ENCODE results near the gene CTNNA1.
"Not testable (repeated sequence)": the region's sequence is repeated elsewhere in the genome, so short reads cannot be mapped to it uniquely, and the experiment has no call there.

The CTNNA1 gene

GRCh38 chr5:138762110-138762509 is 8.9 kb downstream of the CTNNA1 start:
- no peak overlapping the region for H3K4me3 ChIP-seq (ENCODE audit: low read depth in 1 of 2, low read length in 2 of 2)
- no peak overlapping the region for H3K27ac ChIP-seq (ENCODE audit: low read length)
- no peaks in the 10 kb centered on the region for H3K27me3 ChIP-seq (ENCODE audit: low read depth, low read length)
- H3K9me3 ChIP-seq (ENCODE audit: control insufficient read depth in 1 of 2, low read length in 2 of 2), result peaks cover 0 to 3% of the 10 kb centered on the region in 2 donors
- H3K4me1 ChIP-seq (ENCODE audit: control insufficient read depth in 1 of 2, insufficient read depth in 2 of 2, low read length in 2 of 2), result peaks cover 6 to 28% of the 10 kb centered on the region in 2 donors
- peaks cover 6 to 14% of the 10 kb centered on the region in 2 donors for H3K36me3 ChIP-seq (ENCODE audit: control insufficient read depth in 1 of 2, insufficient read depth in 2 of 2, low read length in 2 of 2)

- H3K9me3 ChIP-seq (ENCODE audit: control insufficient read depth in 1 of 2, low read length in 2 of 2), result peaks cover 0 to 3% of the 10 kb centered on the region in 2 donors
- no peak overlapping the region for H3K27ac ChIP-seq (ENCODE audit: low read length)
- H3K4me1 ChIP-seq (ENCODE audit: control insufficient read depth in 1 of 2, insufficient read depth in 2 of 2, low read length in 2 of 2), result peaks cover 6 to 33% of the 10 kb centered on the region in 2 donors
- no peaks in the 10 kb centered on the region for H3K27me3 ChIP-seq (ENCODE audit: low read depth, low read length)
- peaks cover 6 to 14% of the 10 kb centered on the region in 2 donors for H3K36me3 ChIP-seq (ENCODE audit: control insufficient read depth in 1 of 2, insufficient read depth in 2 of 2, low read length in 2 of 2)
- H3K4me3 ChIP-seq (ENCODE audit: low read depth in 1 of 2, low read length in 2 of 2), result no peak overlapping the region
These were observed 10.0 kb downstream of the CTNNA1 start for GRCh38 chr5:138763037-138763778.

- Histone ChIP-seq H3K9me3 (ENCODE audit: control insufficient read depth in 1 of 2, low read length in 2 of 2) (no peaks in the 10 kb centered on the region), H3K36me3 (ENCODE audit: control insufficient read depth in 1 of 2, insufficient read depth in 2 of 2, low read length in 2 of 2) (no peaks in the 10 kb centered on the region), H3K4me3 (ENCODE audit: low read depth in 1 of 2, low read length in 2 of 2) (no peak overlapping the region), H3K4me1 (ENCODE audit: control insufficient read depth in 1 of 2, insufficient read depth in 2 of 2, low read length in 2 of 2) (peaks cover 5 to 30% of the 10 kb centered on the region in 2 donors), H3K27ac (ENCODE audit: low read length) (no peak overlapping the region), H3K27me3 (ENCODE audit: low read depth, low read length) (no peaks in the 10 kb centered on the region)
These were observed 17.1 kb downstream of the CTNNA1 start for GRCh38 chr5:138770291-138770690.

GRCh38 chr5:138770977-138771376 is 17.8 kb downstream of the CTNNA1 start:
- no peak overlapping the region for H3K4me3 ChIP-seq (ENCODE audit: low read depth in 1 of 2, low read length in 2 of 2)
- no peaks in the 10 kb centered on the region for H3K9me3 ChIP-seq (ENCODE audit: control insufficient read depth in 1 of 2, low read length in 2 of 2)
- no peaks in the 10 kb centered on the region for H3K36me3 ChIP-seq (ENCODE audit: control insufficient read depth in 1 of 2, insufficient read depth in 2 of 2, low read length in 2 of 2)
- no peak overlapping the region for H3K27ac ChIP-seq (ENCODE audit: low read length)
- peaks cover 5 to 30% of the 10 kb centered on the region in 2 donors for H3K4me1 ChIP-seq (ENCODE audit: control insufficient read depth in 1 of 2, insufficient read depth in 2 of 2, low read length in 2 of 2)
- H3K27me3 ChIP-seq (ENCODE audit: low read depth, low read length), result no peaks in the 10 kb centered on the region

GRCh38 chr5:138772986-138773594 is 19.9 kb downstream of the CTNNA1 start:
- H3K36me3 ChIP-seq (ENCODE audit: control insufficient read depth in 1 of 2, insufficient read depth in 2 of 2, low read length in 2 of 2), result no peaks in the 10 kb centered on the region
- H3K27me3 ChIP-seq (ENCODE audit: low read depth, low read length), result no peaks in the 10 kb centered on the region
- no peaks in the 10 kb centered on the region for H3K9me3 ChIP-seq (ENCODE audit: control insufficient read depth in 1 of 2, low read length in 2 of 2)
- no peak overlapping the region for H3K27ac ChIP-seq (ENCODE audit: low read length)
- peaks cover 5 to 26% of the 10 kb centered on the region in 2 donors for H3K4me1 ChIP-seq (ENCODE audit: control insufficient read depth in 1 of 2, insufficient read depth in 2 of 2, low read length in 2 of 2)
- H3K4me3 ChIP-seq (ENCODE audit: low read depth in 1 of 2, low read length in 2 of 2), result no peak overlapping the region

- peaks cover 5 to 21% of the 10 kb centered on the region in 2 donors for H3K4me1 ChIP-seq (ENCODE audit: control insufficient read depth in 1 of 2, insufficient read depth in 2 of 2, low read length in 2 of 2)
- not testable (repeated sequence) for H3K9me3 ChIP-seq (ENCODE audit: control insufficient read depth in 1 of 2, low read length in 2 of 2); H3K27me3 ChIP-seq (ENCODE audit: low read depth, low read length); H3K27ac ChIP-seq (ENCODE audit: low read length); H3K4me3 ChIP-seq (ENCODE audit: low read depth in 1 of 2, low read length in 2 of 2); H3K36me3 ChIP-seq (ENCODE audit: control insufficient read depth in 1 of 2, insufficient read depth in 2 of 2, low read length in 2 of 2)
These were observed 20.4 kb downstream of the CTNNA1 start for GRCh38 chr5:138773624-138774023.

- H3K4me3 ChIP-seq (ENCODE audit: low read depth in 1 of 2, low read length in 2 of 2), result no peak overlapping the region
- H3K36me3 ChIP-seq (ENCODE audit: control insufficient read depth in 1 of 2, insufficient read depth in 2 of 2, low read length in 2 of 2), result no peaks in the 10 kb centered on the region
- peaks cover 5 to 22% of the 10 kb centered on the region in 2 donors for H3K4me1 ChIP-seq (ENCODE audit: control insufficient read depth in 1 of 2, insufficient read depth in 2 of 2, low read length in 2 of 2)
- H3K27me3 ChIP-seq (ENCODE audit: low read depth, low read length), result no peaks in the 10 kb centered on the region
- no peaks in the 10 kb centered on the region for H3K9me3 ChIP-seq (ENCODE audit: control insufficient read depth in 1 of 2, low read length in 2 of 2)
- H3K27ac ChIP-seq (ENCODE audit: low read length), result no peak overlapping the region
These were observed 21.8 kb downstream of the CTNNA1 start for GRCh38 chr5:138775034-138775433.

GRCh38 chr5:138778234-138778633 is 25.0 kb downstream of the CTNNA1 start:
- H3K36me3 ChIP-seq (ENCODE audit: control insufficient read depth in 1 of 2, insufficient read depth in 2 of 2, low read length in 2 of 2), result peaks cover 7 to 13% of the 10 kb centered on the region in 2 donors
- H3K4me1 ChIP-seq (ENCODE audit: control insufficient read depth in 1 of 2, insufficient read depth in 2 of 2, low read length in 2 of 2), result peaks cover 0 to 4% of the 10 kb centered on the region in 2 donors

GRCh38 chr5:138783976-138784375 is 30.8 kb downstream of the CTNNA1 start:
- H3K27me3 ChIP-seq (ENCODE audit: low read depth, low read length), result no peaks in the 10 kb centered on the region
- H3K9me3 ChIP-seq (ENCODE audit: control insufficient read depth in 1 of 2, low read length in 2 of 2), result no peaks in the 10 kb centered on the region
- no peak overlapping the region for H3K4me3 ChIP-seq (ENCODE audit: low read depth in 1 of 2, low read length in 2 of 2)
- H3K4me1 ChIP-seq (ENCODE audit: control insufficient read depth in 1 of 2, insufficient read depth in 2 of 2, low read length in 2 of 2), result peaks cover 0 to 4% of the 10 kb centered on the region in 2 donors
- peaks cover 13 to 21% of the 10 kb centered on the region in 2 donors for H3K36me3 ChIP-seq (ENCODE audit: control insufficient read depth in 1 of 2, insufficient read depth in 2 of 2, low read length in 2 of 2)
- no peak overlapping the region for H3K27ac ChIP-seq (ENCODE audit: low read length)

More at GRCh38 chr5:138778234-138778633, 25.0 kb downstream of the CTNNA1 start:
- Histone ChIP-seq H3K27me3 (ENCODE audit: low read depth, low read length) (no peaks in the 10 kb centered on the region), H3K4me3 (ENCODE audit: low read depth in 1 of 2, low read length in 2 of 2) (no peak overlapping the region), H3K9me3 (ENCODE audit: control insufficient read depth in 1 of 2, low read length in 2 of 2) (no peaks in the 10 kb centered on the region), H3K27ac (ENCODE audit: low read length) (no peak overlapping the region)

GRCh38 chr5:138784590-138784989 is 31.4 kb downstream of the CTNNA1 start:
- H3K4me1 ChIP-seq (ENCODE audit: control insufficient read depth in 1 of 2, insufficient read depth in 2 of 2, low read length in 2 of 2), result peaks cover 0 to 2% of the 10 kb centered on the region in 2 donors
- no peak overlapping the region for H3K4me3 ChIP-seq (ENCODE audit: low read depth in 1 of 2, low read length in 2 of 2)
- H3K27me3 ChIP-seq (ENCODE audit: low read depth, low read length), result no peaks in the 10 kb centered on the region
- no peaks in the 10 kb centered on the region for H3K9me3 ChIP-seq (ENCODE audit: control insufficient read depth in 1 of 2, low read length in 2 of 2)
- peaks cover 13 to 21% of the 10 kb centered on the region in 2 donors for H3K36me3 ChIP-seq (ENCODE audit: control insufficient read depth in 1 of 2, insufficient read depth in 2 of 2, low read length in 2 of 2)
- no peak overlapping the region for H3K27ac ChIP-seq (ENCODE audit: low read length)

GRCh38 chr5:138789771-138790242 is 36.6 kb downstream of the CTNNA1 start:
- Histone ChIP-seq H3K27me3 (ENCODE audit: low read depth, low read length) (no peaks in the 10 kb centered on the region), H3K4me1 (ENCODE audit: control insufficient read depth in 1 of 2, insufficient read depth in 2 of 2, low read length in 2 of 2) (peaks cover 4 to 25% of the 10 kb centered on the region in 2 donors)

More at GRCh38 chr5:138789771-138790242, 36.6 kb downstream of the CTNNA1 start:
- Histone ChIP-seq H3K27ac (ENCODE audit: low read length) (no peak overlapping the region), H3K36me3 (ENCODE audit: control insufficient read depth in 1 of 2, insufficient read depth in 2 of 2, low read length in 2 of 2) (peaks cover 0 to 14% of the 10 kb centered on the region in 2 donors), H3K9me3 (ENCODE audit: control insufficient read depth in 1 of 2, low read length in 2 of 2) (no peaks in the 10 kb centered on the region), H3K4me3 (ENCODE audit: low read depth in 1 of 2, low read length in 2 of 2) (no peak overlapping the region)

Data from muscle layer of duodenum (tissue), 2 donors.